GM18867 (cell line): ENCODE measurements around the gene SLC7A4.
"Not testable (repeated sequence)": the region's sequence is repeated elsewhere in the genome, so short reads cannot be mapped to it uniquely, and the experiment has no call there.

ENCODE experiments used
- ATAC-seq: cut with Tn5 transposase; IDR thresholded peaks from one replicate; pipeline ENCODE4 v1.9.1; 2021; ENCODE audit warnings: mild to moderate bottlenecking, moderate library complexity; ENCODE audit not compliant: unreplicated experiment

SLC7A4 gene

DNA sequence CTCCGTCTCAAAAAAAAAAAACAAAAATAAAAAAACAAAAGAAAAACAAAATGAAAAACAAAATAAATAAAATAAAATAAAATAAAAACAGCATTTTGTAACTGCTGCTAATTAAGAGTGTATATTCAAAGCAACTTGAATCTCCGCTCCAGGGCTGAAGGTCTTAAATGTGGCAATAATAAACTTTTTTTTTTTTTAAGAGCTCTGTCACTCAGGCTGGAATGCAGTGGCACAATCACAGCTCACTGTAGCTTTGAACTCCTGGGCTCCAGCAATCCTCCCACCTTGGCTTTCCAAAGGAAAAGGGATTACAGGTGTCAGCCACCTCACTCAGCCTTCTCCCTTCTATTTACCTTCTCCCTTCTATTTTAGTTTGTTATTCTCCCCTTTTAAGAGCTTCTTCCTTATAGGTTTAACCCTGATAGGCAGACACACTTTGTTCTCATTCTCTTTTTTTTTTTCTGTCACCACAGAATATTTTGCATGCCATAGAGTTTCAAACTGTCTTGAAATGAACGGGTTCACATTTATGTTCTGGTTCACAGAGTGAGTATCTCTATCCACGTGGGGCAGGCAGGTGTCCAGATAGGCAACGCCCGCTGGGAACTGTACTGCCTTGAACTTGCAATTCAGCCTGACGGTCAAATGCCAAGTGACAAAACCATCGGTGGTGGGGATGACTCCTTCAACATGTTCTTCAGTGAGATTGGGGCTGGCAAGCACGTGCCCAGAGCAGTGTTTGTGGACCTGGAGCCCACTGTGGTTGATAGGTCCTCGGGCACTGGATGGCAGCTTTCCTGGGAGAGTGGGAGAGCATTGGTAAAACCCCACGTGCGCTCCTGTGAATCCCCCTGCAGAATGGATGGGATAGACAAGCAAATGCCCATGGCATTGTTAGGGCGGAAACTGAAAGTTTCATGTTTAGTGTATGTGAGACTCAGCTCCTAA, 32.8 kb upstream of the SLC7A4 start:
- ATAC-seq, result no peak

DNA sequence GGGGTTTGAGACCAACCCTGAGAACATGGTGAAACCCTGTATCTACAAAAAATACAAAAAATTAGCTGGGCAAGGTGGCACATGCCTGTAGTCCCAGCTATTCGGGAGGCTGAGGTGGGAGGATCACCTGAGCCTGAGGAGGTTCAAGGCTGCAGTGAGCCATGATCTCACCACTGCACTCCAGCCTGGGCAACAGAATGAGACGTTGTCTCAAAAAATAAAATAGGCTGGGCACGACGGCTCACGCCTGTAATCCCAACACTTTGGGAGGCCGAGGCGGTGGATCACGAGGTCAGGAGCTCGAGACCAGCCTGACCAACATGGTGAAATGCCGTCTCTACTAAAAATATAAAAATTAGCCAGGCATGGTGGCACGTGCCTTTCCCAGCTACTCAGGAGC, 32.1 kb upstream of the SLC7A4 start:
- not testable (repeated sequence) for ATAC-seq

DNA sequence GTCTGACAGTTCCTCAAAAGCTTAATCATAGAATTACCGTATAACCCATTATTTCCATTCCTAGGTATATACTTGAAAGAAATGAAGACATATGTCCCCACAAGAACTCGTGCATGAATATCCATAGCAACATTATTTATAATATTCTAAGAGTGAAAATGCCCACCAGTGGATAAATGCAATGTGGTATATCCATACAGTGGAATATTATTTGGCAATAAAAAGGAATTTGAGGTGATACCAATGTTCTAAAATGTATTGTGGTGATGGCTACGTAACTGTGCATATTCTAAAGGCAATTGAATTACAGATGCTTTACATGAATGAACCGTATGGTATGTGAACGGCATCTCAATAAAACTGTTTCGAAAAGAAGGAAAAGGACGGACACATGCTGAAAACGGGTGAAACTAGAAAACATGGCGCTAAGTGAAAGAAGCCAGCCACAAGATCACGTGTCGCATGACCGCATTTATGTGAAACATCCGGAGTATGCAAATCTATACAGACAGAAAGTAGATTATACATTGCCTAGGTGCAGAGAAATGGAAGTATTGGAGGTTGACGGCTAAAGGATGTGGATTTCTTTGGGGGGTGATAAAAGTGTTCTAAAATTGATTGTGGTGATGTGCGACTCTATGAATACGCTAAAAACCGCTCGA, 29.4 kb upstream of the SLC7A4 start:
- not testable (repeated sequence) for ATAC-seq

DNA sequence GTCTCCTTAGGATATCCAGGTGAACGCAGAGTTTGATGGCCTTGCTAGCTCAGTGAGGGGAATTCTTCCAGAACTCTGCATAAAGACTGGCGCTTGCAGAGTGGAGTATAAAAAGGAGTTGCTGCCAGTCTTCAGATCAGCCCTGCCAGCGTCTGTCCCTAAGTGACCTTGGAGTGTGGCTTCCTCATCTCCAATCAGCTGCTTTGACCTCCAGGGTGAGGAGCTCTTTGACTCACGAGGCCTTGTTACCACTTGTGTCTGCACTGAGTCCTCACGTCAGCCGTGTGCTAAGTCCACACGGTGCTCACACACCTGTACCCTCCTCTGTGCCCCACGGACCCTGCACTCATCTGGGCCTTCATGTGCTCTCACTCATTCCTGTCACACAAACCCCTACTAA, 28.0 kb upstream of the SLC7A4 start:
- not testable (repeated sequence) for ATAC-seq

DNA sequence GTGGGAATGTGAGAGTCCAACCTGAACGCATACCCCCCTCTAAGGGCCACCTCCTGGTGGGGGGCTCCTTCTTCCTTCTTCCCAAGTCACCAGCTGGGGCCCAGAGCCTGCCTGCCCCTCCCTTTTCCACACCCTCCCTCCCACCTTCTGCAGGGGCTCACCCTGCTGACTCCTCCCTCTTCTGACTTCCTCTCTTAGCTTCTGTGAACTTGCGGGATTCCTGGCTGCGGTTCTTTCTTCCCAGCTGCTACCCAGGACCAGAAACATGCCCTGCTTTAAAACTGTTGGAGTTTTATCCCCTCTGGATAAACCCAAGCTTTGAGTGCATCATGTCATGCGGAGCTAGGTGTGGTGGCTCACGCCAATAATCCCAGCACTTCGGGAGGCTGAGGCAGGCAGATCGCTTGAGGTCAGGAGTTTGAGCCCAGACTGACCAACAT, 23.5 kb upstream of the SLC7A4 start:
- no peak for ATAC-seq

DNA sequence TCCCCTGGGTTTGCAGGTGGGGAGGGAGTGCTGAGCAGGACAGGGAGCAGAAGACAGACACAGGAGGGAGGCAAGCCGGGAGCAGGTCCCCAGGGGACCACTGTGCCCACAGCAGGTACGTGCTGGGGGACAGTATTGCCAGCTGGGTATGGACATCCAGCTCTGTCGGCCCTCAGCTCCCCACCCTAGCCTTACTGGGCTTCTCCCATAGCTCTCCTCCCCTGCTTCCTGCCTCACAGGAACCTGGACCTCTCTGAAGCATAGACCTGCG, 23.1 kb upstream of the SLC7A4 start:
- ATAC-seq, result no peak

DNA sequence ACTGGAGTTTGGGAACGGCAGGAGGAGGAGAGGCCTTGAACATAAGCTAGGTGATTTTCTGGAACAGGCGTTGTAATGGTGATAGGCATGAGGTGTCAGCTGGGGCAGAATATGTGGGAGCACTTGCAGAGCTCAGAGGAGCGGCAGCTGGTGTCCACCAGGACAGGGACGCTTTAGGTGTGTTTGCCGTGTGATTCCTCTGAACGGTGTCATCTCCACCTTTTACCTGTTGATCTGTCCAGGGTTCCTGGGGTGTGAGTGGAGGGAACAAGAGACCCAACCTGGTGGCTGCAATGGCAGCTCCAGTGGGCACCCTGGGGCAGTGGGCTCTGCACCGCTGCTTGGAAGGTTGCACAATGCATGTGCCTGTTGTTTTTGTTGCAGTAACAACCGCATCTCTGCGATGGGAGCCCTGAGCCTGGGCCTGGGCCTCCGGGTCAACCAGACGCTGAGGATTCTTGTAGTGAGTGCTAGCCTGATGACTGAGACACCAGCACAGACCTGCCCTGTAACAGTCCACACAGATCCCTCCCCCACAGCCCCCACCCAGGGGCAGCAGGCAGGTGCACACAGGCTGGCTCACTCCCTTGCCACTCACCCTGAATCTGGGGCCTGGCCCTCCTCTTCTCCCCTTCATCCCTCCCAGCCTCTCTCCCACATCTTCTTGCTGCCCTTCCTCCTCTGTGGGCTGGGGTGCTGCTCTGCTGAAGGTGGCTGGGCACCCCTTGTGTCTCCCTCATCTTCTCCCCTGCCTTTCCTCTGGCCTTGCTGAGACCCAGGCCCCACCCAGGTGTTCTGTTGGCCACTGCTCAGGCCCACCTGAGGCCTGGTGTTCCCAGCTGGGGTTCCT, 22.6 kb upstream of the SLC7A4 start:
- ATAC-seq, result no peak

DNA sequence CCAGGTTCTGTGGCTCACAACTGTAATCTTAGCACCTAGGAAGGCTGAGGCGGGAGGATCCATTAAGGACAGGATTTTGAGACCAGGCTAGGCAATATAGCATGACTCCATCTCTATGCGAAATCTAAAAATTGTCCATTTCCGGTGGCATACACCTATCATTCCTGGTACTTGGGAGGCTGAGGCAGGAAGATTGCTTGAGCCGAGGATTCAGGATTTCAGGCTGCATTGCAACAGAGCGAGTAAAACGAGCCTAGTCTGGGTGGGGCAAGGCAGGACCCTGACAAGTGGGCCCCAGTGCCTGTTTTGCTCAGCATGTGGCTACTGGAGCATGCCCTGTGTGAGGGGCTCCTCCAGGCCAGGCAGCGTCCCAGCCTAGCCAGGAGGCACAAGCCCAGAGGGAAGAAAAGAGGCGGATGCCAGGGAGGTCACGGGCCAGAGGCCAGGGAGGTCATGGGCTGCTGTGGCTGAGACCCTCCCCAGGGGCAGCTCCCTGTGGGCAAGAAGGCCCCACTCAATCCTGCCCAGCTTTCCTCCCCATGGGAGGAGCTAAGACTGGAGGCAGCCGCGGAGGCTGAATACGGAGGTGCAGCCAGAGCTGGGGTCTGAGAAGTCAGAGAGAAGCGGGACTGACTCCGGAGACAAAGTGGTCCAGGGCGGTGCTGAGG, 21.8 kb upstream of the SLC7A4 start:
- no peak for ATAC-seq

DNA sequence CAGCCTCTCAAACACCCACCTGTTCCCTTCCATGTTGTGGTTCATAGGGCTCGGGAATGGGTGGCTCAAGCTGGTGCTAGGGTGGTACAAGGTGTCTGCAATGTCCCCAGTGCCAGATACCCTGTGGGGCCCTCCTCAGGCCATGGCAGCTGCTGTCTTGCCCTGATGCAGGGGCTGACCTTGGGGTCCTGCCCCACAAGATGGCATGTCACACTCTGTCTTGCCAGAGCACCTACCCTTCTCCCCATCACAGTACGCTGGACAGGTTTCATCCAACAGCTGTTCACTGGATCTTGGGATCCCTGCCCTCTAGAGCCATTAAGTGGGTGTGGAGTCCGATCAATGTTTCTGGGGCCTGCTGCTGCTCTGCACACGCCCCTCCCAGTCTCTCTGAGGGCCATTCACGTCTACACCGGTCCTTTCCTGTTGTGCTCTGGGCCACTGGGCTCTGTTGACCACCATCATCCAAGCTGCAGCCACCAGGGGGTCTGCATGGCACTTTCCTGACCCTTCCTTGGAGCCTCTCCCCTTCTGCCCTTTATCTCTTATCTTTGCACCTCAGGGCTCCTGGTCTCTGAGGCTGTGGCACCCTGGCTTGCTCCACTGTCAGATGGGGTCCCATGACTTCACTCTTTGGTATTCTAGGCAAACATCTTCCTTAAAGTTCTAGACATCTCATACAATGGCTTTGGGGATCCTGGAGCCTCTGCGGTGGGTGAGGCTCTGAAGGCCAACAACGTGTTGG, 20.5 kb upstream of the SLC7A4 start:
- ATAC-seq, result no peak

DNA sequence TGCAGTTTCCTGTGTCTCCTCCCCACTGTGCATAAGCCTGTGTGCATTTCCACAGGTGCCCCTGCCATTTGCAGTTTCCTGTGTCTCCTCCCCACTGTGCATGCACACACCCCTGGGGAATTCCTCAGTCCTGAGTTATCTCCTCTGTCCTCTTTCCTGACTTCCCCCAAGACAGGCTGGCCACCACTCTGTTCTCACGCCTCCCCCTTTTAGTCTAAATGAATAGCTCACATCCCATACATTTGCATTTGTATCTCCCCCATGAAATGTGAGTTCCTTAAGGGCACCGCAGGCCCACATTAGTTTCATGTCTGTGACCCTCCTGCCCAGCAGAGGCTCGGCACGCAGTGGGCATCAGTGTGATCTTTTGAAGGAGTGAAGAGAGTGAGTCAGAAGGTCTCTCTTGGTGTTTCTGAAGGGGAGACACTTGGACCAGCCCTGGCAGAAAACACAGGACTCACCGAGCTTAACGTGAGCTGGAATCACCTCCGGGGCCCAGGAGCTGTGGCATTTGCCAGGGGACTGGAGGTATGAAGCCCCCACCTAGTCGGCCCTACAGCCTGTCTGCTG, 19.6 kb upstream of the SLC7A4 start:
- ATAC-seq, result no peak

DNA sequence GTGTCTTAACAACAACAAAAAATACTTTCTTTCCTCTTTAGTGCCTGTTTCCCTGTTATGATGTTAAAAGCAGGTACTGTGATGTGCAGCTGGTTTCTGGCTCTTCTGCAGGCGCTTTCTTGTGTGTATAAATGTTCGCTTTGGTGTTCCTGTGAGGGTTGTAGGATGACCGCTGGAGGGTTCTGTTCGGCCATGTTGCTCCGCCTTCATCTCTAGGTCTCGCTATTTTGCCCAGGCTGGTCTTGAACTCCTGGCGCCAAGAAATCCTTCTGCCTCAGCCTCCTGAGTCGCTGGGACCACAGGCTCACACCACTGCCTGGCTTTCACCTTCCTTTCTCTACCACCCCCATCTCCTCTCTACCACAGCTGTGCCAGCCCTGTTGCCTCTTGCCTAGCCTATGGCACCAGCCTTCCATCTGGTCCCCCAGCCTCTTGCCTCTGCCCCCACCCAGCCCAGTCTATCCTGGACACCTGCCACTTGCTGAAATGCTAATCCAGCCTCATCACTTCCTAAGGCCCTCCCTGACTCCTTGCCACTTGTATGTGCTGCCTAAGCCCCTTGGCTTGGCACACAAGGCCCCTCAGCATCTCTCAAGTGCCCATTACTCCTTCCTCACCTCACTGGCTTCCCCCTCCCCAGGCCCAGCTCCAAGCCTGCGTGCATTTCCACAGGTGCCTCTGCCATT, 18.9 kb upstream of the SLC7A4 start:
- no peak for ATAC-seq

DNA sequence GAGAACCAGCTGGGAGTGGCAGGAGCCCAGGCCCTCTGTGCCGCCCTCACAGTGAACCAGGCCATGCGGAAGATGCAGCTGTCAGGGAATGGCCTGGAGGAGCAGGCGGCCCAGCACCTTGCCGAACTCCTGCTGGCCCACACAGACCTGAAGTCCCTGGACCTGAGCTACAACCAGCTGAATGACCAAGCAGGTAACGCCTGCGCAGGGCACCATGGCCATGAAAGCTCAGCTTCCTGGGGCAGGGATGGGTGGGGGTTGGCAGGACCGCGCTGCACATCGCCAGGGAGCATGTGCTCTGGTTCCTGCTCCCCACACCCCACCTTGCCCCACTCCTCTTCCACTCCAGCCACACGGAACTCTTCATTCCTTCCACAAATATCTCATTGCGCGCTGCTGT, 16.6 kb upstream of the SLC7A4 start:
- ATAC-seq, result not testable (repeated sequence)

DNA sequence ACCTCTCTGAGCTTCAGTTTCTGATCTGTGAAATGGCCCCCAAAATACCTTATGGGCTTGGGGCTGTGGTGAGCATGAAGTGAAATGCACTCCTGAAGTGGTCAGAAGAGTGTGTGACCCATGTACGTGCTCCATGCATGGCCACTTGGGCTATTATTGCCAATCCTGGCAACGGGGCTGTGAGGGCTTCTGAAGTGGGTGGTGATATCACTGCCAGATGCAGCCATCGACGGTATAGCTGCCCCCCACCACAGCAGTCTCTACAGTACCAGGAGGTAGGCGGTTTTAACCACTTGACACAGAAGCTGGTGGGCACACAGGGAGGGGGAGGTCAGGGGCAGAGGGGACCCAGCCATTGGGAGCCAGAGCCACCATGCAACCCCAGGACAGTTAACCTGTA, 16.1 kb upstream of the SLC7A4 start:
- ATAC-seq, result not testable (repeated sequence)

DNA sequence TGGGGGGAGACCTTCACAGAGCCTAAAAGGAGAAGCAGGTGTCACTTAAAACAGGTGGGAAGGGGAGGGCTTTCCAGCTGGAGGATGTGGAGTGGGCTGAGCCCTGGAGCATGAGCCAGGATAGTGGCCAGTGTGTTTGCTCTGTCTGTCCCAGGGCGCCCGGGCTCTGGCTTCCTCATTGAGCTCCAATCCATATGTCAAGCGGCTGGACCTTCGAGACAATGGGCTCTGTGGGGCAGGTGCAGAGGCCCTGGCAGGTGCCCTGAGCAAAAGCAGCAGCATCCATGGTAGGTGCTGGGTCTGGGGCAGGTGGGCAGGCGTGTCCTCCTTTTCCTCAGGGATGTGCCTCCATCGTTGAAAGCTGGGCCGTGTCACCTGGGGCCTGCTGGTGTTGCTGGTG, 15.4 kb upstream of the SLC7A4 start:
- no peak for ATAC-seq

DNA sequence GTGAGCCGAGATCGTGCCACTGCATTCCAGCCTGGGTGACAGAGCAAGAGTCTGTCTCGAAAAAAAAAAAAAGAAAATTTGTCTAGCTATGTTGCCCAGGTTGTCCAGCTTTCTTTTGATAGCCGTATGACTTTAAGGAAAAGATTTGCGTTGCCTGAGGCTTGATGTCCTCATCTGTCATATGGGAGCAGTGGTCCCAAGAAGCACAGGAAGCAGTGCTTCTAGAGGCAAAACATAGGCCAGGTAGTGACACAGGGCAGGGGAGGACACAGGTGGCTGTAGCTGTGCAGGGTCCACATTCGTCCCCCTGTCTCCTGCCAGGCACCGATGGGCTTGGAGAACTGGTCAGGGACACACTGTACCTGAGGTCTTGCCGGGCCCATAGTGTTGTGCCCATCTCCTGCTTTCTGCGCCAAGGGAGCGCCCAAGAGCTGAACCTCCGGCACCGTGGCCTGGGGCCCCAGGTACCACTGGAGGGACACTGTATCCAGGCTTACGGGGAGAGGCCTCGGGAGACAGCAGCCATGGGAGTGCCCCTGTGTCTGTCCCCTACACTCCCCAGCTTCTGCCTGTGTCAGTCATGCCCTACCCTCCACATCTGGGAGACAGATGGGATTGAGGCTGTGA, 14.8 kb upstream of the SLC7A4 start:
- ATAC-seq, result no peak

DNA sequence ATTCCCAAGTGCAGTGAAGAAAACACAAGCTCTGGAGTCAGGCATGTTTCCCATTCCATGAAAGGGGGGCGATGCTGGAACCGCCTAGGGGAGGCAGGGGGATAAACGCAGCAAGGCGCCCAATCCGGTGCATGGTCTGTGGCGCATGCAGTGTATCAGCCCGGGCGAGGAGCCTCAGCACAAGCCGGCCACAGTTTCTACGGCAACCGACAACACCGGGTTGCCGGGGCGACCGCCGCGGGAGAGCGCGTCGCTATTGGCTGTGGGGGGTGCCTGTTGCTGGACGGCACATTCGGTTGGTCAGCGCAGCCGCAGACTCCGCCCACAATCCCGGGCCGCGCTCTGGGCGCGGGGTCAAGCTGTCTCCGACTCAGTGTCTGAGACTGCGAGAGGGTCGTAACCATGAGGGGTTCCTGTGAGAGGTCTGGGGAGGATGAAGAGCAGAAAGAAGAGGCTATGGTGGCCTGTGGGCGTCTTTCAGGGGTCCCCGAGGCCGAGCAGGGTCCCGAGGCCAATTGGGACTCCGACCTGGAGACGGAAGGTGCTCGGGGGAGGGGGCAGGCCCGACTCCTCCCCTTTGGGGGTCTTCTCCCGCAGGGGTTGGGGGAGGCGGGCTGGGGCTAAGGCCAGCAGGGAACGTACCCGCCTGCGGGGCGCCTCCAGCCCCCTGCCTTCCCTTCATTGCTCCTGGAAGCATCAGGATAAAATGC, 13.4 kb upstream of the SLC7A4 start, which contains the start of gene LRRC74B:
TSS of gene LRRC74B (plus strand) at position 362 of the 710 bp plus-strand sequence. CDS start at position 403, 41 bp downstream.
- ATAC-seq, result peak; percentile 86

DNA sequence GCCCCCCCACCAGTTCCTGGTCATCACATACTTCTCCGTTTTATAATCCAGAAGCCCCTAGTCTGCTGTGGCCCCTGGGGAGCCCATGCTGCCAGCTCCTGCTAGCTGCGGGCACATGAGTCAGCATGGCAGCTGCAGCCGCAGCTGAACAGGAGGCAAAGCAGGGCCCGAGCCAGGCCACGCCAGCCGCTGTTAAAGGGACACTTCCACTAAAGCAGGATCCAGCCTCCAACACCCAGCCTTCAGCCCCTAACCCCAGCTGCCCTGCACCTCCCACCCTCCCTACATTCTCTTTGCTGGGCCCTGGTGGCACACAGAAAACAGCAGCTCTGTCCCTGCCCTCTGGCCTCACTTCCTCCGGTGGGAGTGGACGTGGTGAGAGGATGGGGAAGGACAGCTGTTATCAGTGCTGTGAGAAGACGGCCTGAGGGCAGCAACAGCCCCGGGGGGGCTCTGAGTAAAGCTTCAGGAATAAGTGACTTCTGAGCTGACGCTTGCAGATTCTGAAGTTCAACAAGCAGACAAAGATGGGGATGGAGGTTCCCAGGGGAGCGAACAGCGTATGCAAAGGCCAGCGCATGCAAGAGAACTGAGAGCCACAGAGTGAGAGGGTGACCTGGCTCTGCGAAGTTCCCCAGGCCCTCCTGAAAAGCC, 12.7 kb upstream of the SLC7A4 start:
- no peak for ATAC-seq
